Effector CD8-positive, alpha-beta T cell (primary cell): ENCODE measurements around the gene CCBE1.

Source experiments
- DNase-seq: peaks from one replicate; lab custom pipeline; 2025; lab: John Stamatoyannopoulos, UW

Gene CCBE1

DNA sequence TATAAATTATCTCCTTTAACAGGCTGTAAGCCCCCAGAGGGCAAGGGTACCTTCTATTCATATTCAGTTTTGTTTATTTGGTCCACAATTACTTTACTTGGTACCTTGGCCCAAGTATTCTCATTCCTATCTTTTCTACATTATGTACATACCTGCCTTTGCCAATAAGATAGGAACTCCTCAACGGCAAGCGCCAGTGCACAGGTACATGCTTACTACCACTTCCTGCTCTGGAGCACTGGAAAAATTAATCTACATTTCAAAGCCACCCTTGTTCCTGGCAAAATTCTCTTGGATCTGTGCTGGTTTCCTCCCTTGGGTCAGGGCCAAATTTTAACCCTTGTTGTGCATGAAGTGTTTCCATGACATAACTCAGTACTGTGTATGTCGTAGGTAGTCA is 303.8 kb downstream of the CCBE1 start:
- DNase-seq: no peak

DNA sequence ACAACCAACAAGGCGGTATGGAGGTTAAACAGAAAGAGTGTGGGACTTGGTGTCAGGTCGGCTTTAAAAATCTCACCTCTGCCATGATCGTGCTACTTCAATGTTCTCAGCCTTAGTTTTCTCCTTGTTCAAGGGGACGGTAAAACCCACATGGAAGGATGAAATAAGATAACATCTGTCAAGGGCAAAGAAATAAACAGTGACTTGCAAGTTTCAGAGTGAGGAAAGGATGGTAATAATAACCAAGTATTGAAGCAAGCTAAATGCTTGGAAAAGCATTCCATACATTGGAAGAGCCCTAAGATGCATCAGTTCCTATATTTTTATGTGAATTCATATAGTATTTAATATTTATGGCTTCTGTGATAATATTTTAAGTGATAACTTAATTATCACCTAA is 308.4 kb downstream of the CCBE1 start:
- no peak for DNase-seq

DNA sequence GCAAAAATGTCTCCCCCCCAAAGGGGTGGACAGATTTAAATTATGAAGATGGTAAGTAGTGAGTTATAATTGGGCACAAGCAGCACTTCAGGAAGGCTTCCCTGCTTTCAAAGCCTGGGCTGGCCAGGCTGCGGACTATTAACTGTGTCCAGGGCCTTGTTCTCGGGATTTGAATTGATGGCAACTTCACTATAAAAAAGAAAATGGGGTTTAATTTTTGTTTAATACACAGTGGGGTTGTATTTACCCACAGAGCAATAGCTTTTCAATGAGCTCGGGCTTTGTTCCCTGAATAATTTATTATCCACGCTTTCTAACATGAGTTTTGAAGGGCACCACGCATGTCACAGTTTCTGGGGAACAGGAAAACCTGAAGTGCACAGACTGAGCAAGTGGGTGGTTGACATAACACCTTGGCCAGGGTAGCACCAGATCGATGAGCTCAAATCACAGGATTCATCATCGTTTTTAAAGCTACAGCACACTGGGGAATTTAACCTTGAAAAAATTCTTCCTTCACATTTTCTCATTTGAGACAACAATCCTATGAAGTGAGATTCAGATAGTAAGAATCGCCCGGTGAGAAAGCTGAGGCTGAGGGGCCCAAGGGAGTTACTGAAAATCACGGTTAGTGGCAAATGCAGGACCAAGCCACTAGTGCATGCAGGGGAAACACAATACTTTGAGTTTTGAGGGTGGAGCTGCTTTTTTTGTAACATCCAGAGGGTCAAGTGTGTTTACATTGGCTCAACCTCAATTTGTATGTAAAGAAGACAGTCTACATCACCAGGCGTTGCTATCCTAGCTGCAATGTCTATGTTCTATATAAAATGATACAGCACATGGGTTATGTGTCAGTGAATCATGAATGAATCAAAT is 309.3 kb downstream of the CCBE1 start:
- DNase-seq: no peak

DNA sequence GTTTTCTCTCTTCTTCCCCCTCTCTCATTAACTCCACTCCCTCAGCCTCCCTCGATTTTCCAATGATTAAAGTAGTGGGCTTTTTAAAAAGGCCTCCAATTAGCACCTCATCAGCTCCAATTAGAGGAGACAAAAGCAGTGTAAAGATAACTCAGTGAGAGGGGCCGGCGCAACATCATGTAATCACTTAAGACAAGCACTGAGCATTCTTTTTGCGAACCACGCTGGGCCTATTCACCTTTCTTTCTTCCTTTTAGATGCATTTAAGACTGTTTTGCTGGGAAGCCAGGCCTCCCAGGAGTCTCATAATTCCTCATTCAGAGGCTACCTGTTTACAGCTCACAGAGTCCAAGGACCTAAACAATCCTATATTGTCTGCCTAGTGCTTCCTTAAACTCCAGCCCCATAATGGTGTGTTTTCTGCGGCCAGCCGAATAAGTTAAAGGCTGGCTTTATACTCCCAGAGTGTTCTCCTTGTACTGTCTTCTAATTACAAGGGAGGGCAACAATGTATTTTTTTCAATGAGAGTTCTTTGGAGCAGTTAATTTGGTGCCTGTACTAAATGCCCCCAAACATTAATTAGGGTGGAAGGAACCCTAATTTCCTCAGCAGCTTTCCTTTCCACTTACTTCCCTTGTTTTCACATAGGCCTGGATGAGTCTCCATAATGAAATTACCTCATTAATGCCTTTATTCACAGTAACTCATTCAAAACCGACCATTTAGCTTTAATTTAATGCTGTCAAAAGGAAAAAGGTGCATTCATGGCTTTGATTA is 310.1 kb downstream of the CCBE1 start:
- no peak for DNase-seq

DNA sequence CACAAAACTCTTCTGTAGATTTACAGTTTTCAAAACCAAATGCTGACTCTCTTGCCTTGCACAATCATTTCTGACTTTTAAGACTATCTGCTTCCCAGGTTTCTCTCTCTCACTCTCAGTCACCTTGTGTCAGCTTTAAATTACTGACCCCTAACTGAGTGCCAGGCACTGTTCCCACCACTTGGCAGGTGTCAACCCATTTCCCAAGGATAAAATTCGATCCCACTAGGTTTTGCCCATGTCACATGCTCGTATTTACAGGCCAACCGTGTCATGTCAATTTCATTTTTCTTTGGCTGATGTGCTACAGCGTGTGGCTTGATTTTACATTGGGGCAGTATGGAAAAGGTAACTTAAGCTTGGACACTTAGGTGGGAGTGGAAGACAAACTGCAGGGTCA is 312.0 kb downstream of the CCBE1 start:
- DNase-seq: no peak

DNA sequence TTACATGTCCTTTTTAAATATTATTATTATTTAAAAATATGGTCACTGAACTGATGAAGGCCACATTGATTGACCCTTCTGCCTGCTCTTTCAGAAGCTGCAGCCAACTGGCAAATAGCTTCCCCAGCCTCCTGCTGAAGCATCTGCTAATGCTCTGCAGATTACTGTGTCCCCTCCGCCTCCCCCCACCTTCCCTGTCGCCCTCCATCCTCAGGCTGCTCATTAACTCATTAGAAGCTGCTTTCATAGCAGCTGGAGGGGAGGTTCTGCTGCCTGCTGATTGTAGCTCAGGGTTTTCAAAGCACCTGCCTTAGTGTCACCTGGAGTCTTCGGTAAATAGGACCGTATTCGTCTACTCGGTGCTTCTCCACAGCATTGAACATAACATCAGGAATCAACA is 313.4 kb downstream of the CCBE1 start:
- DNase-seq: no peak

DNA sequence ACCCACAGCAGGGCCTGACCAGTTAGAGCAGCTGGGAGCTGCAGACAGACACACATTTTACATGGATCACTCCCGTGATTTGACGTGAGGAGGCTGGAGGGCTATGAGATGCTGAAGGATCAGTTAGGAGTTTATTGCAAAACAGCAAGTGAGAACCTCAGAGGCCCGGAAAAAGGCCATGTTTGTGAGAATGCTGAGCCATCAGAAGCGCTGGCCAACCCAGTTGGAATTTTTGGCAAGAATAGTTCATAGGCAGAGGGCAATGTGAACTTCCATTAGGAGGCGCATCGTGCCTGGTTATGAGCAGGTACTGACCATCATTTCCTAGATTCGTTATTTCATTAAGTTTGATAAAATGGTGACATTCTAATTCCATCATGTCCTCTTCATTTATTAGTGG is 314.8 kb downstream of the CCBE1 start:
- DNase-seq: no peak

DNA sequence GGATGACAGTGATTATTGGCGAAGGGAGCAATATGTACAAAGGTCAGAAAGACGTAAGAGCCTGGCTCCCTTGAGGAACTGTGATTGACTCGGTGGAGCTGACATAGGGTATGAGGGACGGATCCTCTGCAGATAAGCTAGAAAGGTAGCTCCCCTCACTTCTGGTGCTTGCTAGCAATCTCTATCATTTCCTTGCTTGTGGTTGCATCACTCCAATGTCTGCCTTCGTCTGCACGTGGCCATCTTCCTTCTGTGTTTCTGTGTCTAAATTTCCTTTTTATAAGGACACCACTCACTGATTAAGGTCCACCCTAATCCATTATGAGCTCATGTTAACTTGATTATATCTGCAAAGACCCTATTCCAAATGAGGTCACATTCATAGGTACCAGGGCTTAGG is 315.3 kb downstream of the CCBE1 start:
- no peak for DNase-seq
